HL-60 (cell line): ENCODE results near the gene P3H2.

Experiments
- DNase-seq, 2 experiments: peaks; one replicate each; pipeline ENCODE4 v3.0.0-alpha.2; 2010 to 2020; ENCODE audit warnings: low read depth in 1 of 2, low spot score in 1 of 2
- H3K27ac ChIP-seq: fragments of 250-450 bp; sonication (Bioruptor Pico); replicated peaks from 2 replicates; pipeline ENCODE4 v1.5.1; 2020; ENCODE audit warnings: mild to moderate bottlenecking, moderate library complexity
- H3K27me3 ChIP-seq: fragments of 250-450 bp; sonication (Bioruptor Pico); 2 replicates; pipeline ENCODE4 v1.5.1; 2021; ENCODE audit warnings: mild to moderate bottlenecking, moderate library complexity; ENCODE audit not compliant: insufficient read depth, poor library complexity, severe bottlenecking
- H3K4me3 ChIP-seq: replicated peaks from 2 replicates; pipeline ENCODE4 v1.5.1; 2011; ENCODE audit warnings: mild to moderate bottlenecking, control low read depth, low read length; ENCODE audit not compliant: insufficient read depth
- CTCF ChIP-seq: IDR thresholded peaks from one replicate; pipeline ENCODE4 v1.5.1; 2011; ENCODE audit warnings: low read length, control low read depth, inconsistent platforms; ENCODE audit not compliant: insufficient read depth
- GABPA ChIP-seq: IDR thresholded peaks from 2 replicates; pipeline ENCODE4 v1.6.1; 2012; ENCODE audit warnings: low read depth
- POLR2AphosphoS5 ChIP-seq: IDR thresholded peaks from 2 replicates; pipeline ENCODE4 v1.6.1; 2012; ENCODE audit warnings: low read depth
- REST ChIP-seq: IDR thresholded peaks from 2 replicates; pipeline ENCODE4 v1.6.1; 2012; ENCODE audit warnings: low read depth; ENCODE audit not compliant: insufficient replicate concordance
- SPI1 ChIP-seq: IDR thresholded peaks from 2 replicates; pipeline ENCODE4 v1.6.1; 2012; ENCODE audit warnings: low read depth, mild to moderate bottlenecking, borderline replicate concordance

Gene P3H2

GRCh38 chr3:190048932-190049441 lies 71.7 kb downstream of the P3H2 start:
- Histone ChIP-seq H3K27ac (no peak overlapping the region), H3K27me3 (peaks cover 2% of the 10 kb centered on the region), H3K4me3 (no peak overlapping the region)
- no peak for DNase-seq
- TF ChIP-seq GABPA = no peak
- TF ChIP-seq SPI1 = no peak
- no peak for TF ChIP-seq REST
- no peak for TF ChIP-seq POLR2AphosphoS5
- no peak for TF ChIP-seq CTCF

- TF ChIP-seq CTCF (no peak), REST (no peak), GABPA (no peak), POLR2AphosphoS5 (no peak), SPI1 (no peak)
- Histone ChIP-seq H3K4me3 (no peak overlapping the region), H3K27me3 (peaks cover 2% of the 10 kb centered on the region), H3K27ac (no peak overlapping the region)
- DNase-seq = no peak
Measured at GRCh38 chr3:190044974-190045373, 75.7 kb downstream of the P3H2 start.

GRCh38 chr3:190044142-190044541 lies 76.6 kb downstream of the P3H2 start:
- Histone ChIP-seq H3K27me3 (peaks cover 2% of the 10 kb centered on the region), H3K27ac (no peak overlapping the region), H3K4me3 (no peak overlapping the region)
- DNase-seq = no peak
- no peak for TF ChIP-seq CTCF
- no peak for TF ChIP-seq REST
- TF ChIP-seq SPI1 = no peak
- no peak for TF ChIP-seq POLR2AphosphoS5
- no peak for TF ChIP-seq GABPA
